Activated CD4-positive, alpha-beta T cell treated with anti-CD3 and anti-CD28 coated beads for 24 hours (primary cell): ENCODE data around the gene LANCL2.
"Not testable (repeated sequence)": the region's sequence is repeated elsewhere in the genome, so short reads cannot be mapped to it uniquely, and the experiment has no call there.

Experiments used
- DNase-seq, 2 donors: peaks; one replicate each; pipeline ENCODE4 v3.0.0-alpha.2; 2020; ENCODE audit warnings: low read depth in 2 of 2

Gene LANCL2

DNA sequence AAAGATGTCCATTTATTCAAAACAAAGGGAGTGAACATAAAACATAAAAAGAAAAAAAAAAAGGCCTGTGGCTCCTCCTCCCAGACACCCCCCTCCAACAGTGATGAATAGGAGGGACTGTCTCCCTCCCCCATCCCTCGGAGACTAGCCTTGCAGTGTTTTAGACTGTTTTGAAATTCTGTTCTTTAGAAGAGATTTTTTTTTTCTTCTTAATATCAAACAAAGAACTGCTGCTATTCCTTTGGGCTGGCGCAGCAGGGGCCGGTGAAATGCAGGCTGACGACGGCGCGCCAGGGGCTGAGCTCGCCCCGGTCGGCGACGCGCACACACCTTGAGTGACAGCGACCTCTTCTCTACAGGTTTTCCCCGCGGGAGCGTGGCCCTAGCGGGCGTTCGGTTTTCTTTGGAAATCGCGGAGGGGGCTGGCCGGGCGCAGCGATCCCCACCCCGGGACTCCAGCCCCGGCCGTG, at the start of gene LANCL2:
Gene LANCL2, plus strand, starts transcription at position 133 of the 470 bp plus-strand sequence. CDS start 689 bp downstream, outside the sequence.
- DNase-seq, result peak; percentile 20 to 21

DNA sequence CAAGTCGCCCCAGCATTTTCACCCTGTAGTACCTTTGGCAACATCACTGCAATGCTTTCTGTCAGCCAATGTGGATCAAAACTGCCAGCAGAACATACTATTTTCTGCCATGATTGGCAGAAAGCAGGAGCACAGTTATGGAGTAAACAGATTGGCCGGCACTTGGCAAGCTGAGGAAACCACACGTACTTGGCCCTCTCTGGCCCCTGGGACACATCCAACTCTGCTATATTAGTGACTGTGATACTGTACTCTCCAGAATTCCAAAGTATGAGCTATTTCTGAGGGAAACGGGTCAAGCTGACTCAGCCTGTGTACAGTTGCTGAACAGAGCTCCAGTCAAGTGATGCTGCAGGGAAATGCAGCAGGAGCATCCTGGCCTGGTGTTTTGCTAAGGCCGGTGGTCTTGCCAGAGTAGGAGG, 39.8 kb upstream of the LANCL2 start:
- no peak for DNase-seq

DNA sequence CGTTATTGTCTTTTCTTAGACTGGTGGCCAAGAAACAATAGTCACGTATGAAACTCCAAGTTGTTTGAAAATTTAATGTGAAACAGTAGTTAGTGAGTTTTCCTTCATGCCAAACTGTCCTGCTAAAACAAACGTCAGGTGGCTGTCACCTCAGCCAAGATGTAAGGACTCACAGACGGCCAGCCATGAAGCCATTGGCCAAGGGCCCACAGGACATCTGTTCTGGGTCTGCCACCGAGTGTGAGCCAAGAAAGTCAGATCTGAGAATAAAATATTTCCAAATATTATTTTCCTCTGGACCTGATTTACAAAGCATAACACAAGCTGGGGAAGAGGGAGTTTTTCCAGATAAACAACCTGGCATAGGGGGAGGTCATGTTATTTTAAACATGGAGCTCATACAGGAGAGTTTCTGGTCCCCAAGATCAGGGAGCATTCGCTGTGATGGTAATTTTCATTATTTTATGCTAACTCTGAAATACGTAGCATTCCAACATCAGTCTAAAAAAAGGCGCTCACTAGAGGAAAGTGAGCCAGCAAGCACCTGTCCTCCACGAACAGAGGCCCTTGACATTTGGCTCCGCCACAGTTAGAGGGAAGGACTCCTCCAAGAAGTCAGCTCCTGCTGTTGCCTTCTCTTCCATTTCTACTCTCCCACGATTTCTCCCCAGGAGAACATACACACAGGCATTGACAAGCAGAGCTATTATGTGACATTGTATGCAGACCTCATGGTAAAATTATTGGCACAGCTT, 38.9 kb upstream of the LANCL2 start:
- DNase-seq, result no peak

DNA sequence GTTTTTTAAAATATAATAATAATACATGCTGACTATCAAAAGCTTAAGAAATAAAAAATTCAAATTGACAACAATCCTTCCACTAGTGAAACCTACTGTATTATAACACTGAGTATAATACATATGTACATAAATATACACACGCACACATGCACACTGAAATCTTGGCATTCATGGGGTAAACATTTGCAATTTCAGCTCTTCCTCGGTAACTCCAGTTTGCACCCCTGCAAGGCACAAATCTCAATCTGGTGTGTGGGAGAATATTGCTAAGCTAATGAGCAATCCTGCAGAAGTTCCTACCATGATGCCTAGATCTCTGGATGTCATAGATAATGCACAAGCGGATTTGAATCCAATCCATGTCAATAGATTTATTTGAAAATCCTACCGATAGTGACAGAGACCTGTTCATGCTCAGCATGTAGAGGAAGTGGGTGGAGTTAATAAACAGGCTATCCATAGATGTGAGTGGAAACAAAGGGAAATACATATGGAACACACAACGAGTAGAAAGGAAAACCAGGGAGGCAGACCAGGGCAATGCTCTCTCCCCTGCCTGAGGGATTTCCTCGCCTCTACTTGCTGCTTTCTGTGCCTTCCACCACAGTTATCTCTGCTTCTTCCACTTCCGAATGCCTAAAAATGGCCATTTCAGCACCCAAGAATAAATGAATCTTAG, 38.1 kb upstream of the LANCL2 start:
- DNase-seq, result no peak

DNA sequence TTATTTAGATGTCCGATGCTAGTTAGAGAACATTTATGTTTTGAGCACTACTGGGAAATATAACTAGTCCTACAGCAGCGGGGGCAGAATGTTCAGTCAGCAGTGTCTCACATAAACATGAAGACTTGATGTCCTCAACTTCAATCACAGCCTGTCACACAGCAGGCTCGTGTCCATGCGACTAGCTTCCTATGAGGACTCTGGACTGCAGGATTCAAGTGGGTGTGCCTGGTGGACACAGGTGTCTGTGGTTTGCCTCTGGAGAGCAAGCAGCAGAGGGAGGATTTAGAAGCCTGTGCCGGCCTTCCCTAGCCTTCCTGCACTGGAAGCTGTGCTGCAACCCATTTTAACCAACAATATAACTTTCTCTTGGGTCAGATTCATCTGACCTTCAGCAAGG, 30.0 kb upstream of the LANCL2 start:
- no peak for DNase-seq

- no peak for DNase-seq
Observed at GRCh38 chr7:55335786-55336185, 29.4 kb upstream of the LANCL2 start.

DNA sequence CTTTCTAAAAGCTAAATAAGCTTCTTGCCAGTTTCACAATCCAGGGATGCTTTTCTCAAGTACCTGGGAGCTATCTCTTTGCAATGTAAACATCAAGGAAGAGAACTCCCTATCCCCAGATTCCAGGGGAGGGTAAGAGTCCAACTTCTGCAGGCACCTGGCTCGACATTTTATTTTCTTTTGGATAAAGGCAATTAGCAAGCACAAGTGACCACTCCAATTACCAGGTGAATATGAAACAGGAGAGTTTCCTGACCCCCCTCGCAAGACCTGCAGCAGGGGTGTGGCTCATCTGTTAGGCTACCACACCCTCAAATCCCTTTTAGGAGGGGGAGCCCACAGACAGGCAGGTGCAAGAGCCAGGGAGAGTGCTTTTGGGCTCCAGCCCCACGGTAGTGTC, 28.6 kb upstream of the LANCL2 start:
- DNase-seq, result no peak

GRCh38 chr7:55339033-55340000, 25.8 kb upstream of the LANCL2 start:
- DNase-seq, result no peak

DNA sequence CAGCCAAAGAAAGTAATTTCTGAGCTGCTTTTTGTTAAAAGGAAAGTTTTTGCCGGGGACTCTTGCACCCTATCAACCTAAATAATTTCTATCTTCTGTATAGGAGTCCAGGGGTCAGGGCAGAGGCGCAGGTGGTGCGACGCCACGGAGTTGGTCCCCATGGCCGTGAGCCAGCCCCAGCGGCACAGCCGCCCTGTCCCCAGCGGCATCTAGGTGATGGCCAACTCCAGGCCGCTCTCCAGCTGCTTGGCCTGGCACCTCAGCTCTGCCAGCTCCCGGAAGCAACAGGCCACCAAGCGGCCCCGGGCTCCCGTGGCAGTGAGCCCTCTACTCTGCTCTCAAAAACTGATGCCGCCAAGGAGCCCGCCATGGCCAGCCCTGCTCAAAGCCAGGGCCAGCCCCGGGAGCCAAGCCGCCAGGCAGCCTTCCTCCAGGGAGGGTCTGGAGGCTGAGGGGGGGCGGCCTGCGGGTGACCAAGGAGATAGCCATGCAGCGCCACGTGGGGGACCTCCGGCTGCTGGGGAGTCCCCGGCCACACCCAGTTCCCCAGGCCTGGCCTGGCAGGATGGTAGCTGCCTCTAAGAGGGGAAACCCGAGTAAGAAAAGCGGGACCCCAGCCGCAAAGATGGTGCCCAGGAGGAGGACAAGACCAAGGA, 22.8 kb upstream of the LANCL2 start:
- DNase-seq, result no peak

- DNase-seq, result no peak
Observed at GRCh38 chr7:55343002-55343781, 21.9 kb upstream of the LANCL2 start.

- DNase-seq, result no peak
Observed at GRCh38 chr7:55343860-55344606, 21.1 kb upstream of the LANCL2 start.

- DNase-seq, result no peak
Observed at GRCh38 chr7:55344840-55345239, 20.3 kb upstream of the LANCL2 start.

- DNase-seq, result no peak
Observed at GRCh38 chr7:55345292-55345691, 19.8 kb upstream of the LANCL2 start.

- DNase-seq, result no peak
Observed at GRCh38 chr7:55348502-55348901, 16.6 kb upstream of the LANCL2 start.

DNA sequence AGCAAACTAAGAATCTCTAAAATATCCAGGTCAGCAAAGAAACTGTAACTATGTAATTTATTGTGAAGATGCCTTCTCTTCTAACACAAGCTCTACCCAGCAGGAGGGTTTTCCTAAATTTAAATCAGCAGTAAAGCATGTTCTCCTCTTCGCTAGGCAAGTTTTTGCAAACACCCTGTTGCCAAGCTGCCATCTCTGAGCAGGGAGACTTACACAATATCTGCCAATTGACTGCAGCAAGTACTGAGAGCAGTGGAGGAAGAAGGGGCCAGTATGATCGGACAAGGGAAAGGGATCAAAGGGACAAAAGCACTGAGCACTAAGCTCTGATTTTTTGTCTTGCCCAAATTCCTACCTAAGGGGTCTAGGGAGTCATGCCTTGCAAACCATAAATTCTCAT, 16.0 kb upstream of the LANCL2 start:
- no peak for DNase-seq

DNA sequence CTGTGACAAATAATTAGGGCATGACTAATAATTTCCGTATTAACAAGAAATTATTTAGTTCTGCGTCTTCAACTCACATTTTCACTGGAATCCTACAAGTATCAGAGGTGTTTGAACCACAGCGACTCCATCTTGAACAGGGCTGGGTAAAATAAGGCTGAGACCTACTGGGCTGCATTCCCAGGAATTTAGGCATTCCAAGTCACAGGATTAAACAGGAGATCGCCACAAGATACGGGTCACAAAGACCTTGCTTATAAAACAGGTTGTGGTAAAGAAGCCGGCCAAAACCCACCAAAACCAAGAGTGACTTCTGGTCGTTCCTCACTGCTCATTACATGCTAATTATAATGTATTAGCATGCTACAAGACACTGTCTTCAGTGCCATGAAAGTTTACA, 14.9 kb upstream of the LANCL2 start:
- DNase-seq, result no peak

- DNase-seq, result no peak
Observed at GRCh38 chr7:55351263-55351662, 13.9 kb upstream of the LANCL2 start.

DNA sequence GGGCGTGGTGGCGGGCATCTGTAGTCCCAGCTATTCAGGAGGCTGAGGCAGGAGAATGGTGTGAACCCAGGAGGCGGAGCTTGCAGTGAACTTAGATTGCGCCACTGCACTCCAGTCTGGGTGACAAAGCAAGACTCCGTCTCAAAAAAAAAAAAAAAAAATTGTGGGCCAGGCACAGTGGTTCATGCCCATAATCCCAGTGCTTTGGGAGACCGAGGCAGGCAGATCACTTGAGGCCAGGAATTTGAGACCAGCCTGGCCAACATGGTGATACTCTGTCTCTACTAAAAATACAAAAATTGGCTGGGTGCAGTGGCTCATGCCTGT, 12.2 kb upstream of the LANCL2 start:
- DNase-seq, result not testable (repeated sequence)

DNA sequence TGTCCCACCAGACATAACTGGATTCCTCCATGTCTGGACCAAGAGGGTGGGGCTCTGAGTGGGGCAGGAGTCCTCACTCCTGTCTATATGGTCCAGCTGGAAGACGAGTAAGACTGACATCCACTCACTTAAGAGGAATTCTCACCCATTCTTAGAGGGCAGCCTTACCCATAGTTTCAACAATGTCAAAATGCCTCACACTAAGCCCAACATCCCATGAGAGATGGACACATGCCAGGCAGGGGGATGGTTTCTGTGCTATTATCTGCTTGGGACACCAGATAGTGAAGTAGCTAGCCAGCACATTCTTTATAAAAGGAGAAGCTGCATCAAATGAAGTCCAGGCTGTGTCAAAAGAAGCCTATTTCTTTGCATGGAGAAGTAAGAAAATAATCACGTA, 4.7 kb upstream of the LANCL2 start:
- no peak for DNase-seq

GRCh38 chr7:55361560-55361959, 3.6 kb upstream of the LANCL2 start:
- no peak for DNase-seq
